NCI-H1694 treated with DMSO at 0.1 percent for 48 hours (cell line): ENCODE results near the gene XXYLT1.
"Not testable (repeated sequence)": the region's sequence is repeated elsewhere in the genome, so short reads cannot be mapped to it uniquely, and the experiment has no call there.

ENCODE experiments used
- DNase-seq: peaks from one replicate; lab custom pipeline; 2025; lab: John Stamatoyannopoulos, UW

The XXYLT1 gene

DNA sequence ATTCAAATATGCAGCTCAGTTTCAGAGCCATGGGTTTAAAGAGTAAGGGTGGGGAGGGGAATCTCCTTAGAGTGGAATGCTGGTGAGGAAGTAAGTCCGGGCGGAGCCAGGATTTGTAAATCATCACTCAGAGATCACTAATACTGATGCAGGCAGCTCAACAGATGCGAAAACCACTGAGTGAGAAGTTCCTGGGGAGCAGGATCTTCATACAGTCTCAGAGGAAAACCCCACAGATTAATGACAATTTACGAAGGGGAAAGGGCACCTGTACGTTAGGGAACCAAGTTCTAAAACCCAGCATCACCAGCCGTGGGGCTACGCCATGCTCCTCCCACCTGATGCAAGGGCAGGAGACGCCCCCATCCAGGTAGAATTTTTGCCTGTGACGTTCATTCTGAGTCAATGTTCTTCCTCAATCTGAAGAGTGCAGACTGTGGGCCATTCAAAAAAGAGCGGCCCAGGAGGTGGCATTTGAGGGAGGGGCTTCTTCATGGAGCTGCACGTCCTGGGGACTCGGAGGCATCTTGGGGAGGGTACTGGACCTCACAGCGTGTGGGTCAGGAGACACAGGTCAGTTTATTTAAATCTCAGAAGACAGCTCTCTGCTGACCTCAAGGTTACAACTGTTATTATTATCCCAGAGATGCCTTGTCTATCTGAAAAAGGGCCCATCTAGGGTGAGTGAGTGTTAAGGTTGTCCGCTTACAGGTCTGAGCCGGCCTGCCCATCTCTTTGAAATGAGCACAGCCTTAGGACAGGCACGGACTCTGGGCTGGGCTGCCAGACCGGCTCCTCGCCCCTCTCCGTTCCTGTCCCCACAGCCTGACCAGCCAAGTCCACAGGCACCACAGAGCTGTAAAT, 228.0 kb downstream of the XXYLT1 start:
- DNase-seq: no peak

DNA sequence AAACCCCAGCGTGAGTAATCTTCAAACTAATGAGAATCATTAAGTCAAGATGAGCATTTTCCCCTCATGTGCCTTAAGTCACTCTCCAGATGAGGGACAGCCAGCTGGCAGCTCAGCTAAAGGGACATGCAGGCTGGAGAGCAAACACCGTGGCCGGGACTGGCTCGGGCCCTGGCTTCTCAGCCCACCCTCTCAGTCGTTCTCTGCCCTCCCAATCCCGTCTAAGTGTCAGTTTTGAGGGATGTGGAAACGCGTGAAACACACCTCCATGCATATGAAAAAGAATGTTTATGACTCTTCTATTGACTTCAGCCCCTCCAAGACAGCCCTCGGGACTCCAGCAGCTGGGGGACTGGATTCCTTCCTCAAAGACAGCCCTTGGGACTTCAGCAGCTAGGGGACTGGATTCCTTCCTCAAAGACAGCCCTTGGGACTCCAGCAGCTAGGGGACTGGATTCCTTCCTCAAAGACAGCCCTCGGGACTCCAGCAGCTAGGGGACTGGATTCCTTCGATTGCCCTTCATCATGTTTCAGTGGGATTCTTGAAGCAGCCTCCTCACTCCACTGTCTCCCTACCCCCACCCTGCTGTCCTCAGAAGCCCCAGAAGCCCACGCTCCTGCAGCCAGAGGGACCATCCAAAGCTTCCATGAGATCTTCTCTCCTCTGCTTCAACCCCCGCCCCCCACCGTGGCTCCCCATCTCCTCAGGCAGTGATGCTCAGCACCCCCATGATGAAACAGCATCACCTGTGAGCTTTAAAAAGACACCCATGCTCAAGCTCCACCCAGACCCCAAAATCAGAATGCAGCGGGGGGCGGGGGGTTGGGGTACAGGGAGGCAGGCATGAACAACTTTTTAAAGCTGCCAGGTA, 228.9 kb downstream of the XXYLT1 start:
- DNase-seq: no peak

DNA sequence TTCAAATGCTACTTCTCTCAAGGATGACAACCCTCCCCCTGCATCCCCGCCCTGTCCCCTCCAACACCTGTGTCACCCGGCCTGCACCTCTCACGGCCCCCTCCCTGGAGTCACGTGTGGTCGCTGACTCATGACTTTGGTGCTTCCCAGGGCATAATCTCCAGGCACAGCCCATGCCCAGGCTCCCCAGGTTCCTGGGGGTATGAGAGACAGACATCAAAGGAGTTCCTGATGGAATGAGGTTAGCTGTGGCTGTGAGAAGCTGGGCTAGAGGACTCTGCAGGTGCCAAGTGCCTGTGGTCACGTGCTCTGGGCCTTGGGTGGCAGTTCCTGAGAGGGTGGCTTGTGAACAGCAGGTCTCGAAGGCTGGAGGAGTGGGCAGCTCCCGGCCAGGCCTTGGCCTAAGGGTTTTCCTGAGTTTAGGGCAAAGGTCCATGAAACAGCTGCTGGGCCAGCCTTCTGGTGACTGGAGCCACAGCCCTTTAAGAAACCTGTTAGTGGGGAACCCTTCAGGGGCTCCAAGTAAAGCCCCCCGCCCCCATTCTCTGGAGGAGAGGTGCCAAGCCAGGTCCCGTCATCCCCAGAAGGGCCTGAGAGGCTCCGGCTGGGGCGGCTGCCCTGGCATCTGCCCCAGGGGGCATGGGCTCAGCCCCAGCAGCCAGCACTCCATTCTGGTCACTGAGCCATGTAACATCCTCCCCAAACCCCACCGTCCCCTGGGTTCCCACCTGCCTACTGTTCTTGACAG, 230.0 kb downstream of the XXYLT1 start:
- DNase-seq: no peak

DNA sequence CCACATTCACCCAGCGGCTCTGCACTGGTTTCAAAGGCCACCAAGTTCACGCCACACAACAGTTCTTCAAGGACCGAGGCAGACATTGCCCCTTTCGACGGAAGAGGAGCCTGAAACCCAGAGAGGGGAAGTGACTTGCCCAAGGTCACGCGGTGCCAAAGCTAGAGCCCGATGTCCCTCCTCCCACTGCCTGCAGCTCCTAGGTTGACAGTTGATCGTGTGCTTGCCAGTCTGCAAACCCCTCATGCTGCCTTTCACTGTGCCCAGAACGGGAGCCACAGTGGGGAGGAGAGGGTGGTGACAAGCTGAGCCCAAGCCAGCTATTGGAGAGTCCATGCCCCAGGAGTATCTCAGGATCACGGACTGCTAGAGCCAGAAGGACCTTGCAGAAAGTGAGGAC, 230.9 kb downstream of the XXYLT1 start:
- no peak for DNase-seq

DNA sequence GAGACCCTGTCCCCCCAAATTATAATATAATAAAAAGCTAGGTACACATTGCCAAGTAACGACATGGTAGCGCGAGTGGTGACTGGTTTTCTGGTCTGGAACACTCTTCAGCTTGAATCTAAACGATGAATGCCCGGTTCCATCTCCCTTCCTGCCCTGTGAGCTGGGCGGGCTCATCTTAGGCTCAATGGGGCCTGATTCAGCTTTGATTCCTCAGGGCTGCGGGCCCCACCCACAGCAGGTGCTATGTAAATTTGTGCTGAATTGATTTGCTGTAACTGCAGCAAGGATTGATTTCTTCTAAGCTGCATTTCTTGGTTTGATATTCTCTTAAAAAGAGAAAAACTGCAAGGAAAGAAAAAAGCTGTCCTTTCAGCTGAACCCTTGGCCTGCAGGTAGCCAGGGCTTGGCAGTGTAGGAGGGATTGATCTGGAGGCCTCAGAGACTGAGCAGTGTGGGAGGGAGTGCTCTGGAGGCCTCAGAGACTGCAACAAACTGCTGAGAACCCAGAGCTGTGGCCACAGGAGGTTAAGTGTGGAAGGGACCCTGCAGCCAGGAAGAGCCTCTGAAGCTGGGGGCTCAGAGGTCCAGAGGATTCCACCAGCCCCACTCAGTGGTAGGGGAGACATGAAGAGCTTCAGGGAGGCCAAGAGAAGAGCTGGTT, 231.6 kb downstream of the XXYLT1 start:
- no peak for DNase-seq

DNA sequence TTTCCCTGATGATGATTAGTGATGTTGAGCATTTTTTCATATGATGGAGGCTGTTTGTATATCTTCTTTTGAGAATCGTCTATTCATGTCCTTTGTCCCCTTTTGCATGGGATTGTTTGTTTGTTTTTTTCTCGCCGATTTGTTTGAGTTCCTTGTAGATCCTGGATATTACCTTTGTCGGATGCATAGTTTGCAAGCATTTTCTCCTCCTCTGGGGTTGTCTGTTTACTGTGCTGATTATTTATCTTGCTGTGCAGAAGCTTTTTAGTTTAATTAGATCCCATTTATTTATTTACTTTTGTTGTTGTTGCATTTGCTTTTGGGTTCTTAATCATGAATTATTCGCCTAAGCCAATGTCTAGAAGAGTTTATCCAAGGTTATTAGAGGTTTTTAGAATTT, 232.8 kb downstream of the XXYLT1 start:
- no peak for DNase-seq

DNA sequence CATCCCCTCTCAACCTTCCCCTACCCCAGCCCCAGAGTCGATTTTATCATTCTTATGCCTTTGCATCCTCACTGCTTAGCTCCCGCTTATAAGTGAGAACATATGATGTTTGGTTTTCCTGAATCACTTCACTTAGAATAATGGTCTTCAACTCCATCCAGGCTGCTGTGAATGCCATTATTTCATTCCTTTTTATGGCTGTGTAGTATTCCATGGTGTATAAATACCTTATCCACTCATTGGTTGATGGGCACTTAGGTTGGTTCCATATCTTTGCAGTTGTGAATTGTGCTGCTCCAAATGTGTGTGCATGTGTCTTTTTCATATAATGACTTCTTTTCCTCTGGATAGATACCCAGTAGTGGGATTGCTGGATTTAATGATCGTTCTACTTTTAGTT, 233.4 kb downstream of the XXYLT1 start:
- not testable (repeated sequence) for DNase-seq

DNA sequence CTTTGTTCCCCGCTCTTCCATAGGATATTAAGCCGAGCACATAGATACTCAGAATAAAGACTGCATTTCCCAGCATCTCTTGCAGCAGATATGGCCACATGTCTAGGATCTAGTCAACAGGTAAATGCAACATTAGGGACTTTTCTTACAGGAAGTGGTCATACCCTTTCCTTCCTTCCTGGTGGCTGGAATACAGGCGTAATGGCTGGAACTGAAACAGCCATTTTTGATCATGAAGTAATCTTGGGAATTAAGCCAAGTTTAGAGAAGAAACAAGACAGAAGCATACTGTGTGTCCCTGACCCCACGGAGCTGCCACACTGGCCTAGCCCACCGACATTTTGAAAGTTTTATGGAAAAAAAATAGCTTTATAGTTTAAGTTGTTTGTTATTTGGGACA, 234.0 kb downstream of the XXYLT1 start:
- no peak for DNase-seq

DNA sequence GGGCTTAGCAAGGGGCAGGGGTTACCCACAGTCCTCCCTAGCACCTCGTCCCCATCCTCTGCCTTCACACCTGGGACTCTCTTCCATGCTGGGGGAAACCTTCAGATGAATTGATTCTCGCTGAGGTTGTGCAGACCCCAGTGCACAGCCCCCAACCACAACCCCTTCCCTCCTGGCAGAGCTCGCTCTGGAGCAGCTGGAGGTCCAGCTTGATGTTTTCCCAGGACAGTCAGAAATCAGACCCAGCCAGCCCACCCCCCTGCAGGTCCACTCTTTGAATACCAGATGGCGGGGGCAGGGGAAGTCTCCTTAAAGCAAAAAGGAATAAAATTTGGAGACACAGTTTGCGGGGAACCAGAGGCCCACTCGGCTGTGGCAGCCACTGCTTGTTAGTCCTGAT, 234.4 kb downstream of the XXYLT1 start:
- DNase-seq: no peak

DNA sequence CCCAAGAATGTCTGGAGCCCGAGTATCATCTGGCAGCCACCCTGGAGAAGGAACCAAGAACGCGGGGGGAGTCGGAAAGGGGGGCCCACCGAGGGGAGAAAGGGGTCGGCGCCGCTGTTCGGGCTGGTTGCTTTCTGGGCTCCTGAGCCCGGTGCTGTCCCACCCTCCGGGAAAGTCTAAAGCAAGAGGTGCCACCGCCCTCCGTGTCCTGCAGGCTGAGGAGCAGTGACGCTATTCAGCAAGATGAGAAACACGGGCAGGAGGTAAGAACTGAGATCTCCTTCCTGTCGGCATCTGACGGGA, 234.8 kb downstream of the XXYLT1 start:
- no peak for DNase-seq

DNA sequence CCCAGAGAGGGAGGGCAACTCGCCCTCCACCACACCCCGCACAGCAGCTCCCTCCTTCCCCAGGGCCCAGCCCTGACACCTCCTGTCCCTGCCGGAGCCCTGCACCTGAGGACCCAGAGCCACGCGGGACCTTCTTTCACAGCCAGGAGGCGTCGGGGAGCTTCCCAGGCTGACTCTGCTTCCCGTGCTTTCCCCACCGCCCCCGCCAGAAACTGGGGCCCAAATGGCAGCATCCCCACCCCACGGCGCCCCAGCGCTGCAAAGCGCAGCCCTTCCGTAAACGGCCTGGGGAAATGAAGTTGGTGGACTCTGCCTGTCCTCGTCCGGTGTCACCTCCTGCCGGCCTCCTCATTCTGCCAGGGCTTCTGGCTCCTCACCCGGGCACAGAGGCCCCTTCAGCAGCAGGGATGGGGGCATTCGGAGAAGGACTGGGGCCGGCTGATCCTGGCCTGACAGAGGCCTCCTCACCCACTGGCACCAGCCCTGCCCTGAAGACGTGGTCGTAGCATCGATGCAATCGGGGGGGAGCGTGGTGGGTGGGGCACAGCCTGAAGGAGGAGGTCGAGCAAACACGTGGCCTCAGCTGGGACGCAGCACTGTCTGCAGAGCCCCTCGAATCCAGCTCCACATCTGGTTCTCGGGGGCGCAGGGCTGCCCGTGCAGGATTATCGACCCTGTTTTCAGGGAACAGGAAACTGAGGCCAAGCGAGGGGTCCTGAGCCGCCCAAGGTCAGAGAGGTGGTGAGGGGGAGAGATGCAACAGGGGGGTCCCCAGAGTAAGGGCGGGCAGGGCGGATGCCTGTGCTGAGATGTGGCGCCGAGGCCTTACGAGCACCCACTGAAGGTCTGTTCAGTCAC, 235.4 kb downstream of the XXYLT1 start:
- DNase-seq: no peak

DNA sequence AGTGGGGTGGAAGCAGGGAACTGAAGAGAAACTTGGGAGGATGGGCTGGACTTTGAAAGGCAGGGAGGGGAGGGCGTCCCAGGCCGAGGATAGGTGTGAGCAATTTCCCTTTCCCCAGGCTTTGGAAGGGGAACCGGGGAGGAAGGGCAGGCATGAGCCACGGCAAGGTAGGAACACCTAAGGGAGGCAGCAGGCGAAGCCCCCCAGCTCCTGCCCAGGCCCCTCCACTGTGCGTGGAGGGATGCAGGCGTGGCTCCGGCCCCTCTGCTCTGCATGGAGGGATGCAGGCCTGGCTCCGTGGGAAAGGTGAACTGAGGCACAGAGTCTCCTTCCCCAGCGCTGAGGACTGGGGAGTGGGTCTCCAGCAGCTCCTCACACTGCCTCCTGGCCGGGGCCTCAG, 236.4 kb downstream of the XXYLT1 start:
- no peak for DNase-seq

DNA sequence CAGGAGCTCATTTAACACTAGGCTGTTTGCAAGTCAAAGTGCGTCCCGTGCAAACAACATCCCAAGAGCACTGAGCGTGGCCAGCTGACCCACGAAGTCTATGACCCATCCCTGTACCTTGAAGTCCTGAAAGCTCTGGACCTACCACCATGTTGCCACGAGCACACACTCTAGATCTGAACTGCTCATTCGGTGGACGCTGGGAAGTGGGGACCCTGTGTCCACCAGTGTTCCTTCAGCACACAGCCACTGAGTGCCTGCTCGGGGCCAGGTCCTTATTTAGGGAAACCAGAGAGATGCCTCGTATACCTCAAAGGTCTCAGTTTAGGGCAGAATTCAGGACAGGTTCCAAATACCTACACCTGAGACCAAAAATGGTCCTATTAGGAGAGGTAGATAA, 236.9 kb downstream of the XXYLT1 start:
- no peak for DNase-seq

DNA sequence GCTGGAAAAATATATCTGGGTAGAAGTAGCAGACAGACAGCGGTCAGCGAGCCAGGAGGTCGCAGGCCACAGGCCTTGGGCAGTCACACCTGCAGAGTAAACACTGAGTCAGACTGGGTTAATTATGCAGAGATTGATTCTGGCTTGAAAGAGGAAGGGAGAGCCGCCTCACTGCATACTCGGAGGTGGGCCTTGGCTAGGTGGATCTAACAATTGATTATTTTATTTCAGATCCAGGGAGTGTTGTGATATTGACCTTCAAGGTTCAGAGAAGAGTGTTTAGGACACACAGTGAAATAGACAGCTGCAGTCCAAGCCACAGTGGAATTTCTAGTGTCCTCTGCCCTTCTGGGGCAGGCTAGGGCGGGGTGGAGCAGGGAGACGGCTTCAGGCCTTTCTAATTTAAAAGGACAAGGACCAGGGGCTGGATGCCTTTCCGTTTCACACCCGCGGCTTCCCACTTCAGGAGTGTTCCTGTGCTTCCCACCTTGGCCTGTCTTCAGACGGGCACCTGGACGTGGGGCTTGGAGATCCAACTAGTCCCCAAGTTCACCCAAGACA, 237.3 kb downstream of the XXYLT1 start:
- DNase-seq: no peak

DNA sequence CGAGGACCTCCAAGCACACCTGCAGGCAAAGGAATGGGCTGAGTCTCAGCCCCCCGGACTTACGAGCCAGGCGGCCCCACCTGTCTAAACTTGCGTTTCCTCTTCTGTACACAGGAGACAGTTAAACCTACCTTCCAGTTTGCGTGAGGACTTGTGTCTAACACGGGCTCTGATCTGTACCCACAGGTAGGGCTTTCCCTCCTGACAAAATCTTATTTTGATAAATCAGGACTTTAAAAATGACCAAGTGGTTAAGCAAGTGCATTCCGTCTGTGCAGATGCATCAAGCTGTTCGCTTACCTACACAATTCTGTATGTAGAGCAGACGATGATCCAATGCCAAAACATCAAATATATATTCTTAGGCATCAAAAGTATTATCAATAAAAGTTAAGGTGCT, 238.0 kb downstream of the XXYLT1 start:
- no peak for DNase-seq

DNA sequence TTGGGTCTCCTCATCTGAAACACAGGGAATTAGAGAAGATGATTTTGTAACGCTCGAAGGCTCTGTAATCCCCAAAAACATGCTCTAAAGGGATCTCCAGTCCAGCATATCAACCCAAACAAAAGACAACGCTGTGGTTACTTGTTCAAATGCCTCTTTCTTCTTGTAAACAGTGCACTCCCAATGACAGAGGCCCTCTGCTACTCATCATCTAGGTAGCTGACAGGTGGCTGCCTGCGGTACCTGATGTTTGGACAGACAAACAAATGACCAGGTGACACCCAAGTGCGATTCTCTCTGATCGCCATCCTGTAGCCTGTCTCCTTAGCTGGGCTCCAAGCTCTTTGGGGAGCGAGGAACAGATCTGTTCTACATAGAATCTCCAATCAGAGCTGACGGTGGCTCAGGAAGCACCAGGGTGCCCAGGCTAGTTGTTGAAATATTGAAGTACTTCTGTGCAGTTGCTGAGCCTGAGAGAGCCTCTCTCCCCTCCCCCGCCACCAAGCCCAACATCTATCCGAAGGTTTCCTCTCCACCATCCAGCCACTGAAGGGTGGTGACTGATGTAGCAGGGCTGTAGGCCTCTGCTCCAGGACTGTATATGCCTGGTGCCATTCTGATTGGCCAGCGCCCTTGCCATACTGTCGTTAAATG, 238.7 kb downstream of the XXYLT1 start:
- DNase-seq: no peak

DNA sequence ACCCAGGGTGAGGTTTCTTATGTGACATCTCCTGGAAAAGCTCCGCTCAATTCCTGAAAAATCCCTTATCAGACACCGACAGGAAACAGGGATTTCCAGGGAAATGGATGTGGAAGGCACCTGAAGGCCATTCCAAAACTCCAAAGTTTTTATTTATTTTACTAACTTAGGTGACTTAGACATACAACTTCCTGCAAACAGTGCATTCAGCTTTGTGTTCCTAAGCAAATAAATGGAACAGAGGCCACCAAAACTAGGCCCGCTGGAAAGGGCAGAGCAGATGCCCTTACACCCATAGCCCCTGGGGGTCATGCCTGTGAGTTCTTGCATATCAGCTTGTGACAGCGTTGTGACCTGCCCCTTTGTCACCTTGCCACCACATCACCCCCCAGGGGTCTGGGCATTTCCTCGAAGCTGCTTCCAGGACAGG, 239.4 kb downstream of the XXYLT1 start:
- no peak for DNase-seq

DNA sequence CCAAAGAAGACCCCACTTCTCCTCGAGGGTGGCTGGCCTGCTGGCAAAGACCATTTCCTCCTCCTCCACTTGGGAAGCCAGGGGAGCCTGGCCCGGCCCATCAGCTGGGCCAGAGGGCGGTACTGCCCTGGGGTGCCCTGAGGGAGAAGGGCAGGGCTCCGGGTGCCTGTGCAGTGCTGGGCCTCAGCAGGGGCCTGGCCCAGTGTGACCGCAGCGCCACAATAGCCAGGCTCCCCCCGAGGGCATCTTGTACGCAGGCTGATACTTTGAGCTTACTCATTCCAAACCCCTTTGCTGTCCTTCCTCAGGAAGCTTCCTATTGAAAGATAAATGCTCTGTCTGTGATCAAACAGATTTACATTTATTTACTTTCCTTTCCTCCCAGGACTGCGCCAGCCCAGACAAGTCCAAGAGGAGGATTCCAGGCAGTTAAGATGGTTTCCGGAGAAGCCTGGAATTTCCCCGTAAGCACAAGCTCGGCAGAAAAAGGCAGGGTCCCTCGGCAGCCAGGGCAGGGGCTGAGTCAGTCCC, 240.1 kb downstream of the XXYLT1 start:
- DNase-seq: no peak

DNA sequence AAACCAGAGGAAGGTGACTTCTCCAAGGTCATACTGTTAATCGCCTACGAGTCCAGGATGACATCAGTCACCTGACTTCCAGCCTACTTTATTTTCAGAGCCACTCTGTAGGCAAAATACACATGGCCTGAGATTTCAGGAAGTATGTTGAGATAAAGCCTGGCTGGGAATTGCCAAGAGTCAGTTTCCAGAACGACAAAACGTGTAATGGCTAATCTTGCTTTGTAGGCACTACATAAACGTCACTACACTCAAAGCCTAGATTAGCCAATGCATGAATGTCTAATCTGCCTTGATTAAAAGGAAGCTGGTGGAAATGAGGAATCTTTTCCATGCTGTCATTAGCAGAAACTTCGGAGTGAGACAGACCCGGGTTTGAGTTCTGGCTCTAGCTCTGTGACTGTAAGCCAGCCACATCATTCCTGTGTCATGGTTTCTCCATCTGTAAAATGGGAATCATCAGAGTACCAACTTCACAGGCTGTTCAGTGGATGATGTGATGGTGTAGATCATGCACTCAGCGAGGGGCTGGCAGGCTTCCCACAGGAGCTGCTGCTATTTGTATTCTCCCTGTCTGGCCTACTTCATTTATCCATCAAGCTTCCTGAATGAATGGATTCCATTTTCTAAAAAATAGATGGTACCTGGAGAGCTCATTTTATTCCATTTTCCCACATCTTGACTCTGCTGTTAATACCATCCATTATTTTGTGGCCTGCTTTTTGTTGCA, 241.9 kb downstream of the XXYLT1 start:
- DNase-seq: no peak

DNA sequence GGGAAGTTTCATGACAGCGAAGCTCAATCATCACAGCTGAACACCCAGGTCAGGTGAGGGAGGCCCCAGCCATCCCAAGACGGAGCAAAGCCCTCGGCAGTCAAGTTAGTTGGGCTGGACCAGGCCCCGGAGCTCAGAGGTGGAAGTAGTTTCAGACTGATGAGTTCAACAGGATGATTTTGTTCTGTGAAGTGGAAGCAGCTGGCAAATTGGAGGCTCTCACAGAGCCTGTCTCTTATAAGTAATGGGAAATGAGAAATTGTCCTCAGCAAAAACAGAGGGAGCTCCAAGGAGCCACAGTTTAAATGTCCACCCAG, 245.1 kb downstream of the XXYLT1 start:
- no peak for DNase-seq
